HepG2 (cell line): ENCODE measurements around the gene LCORL. TPM values are rescaled to one million over a fixed set of nuclear protein-coding genes. Genes with fewer than 3 reads are reported as not detected.

Experiments
- ARNT ChIP-seq: fragments of 450-650 bp; IDR thresholded peaks from 2 replicates; pipeline ENCODE4 v1.6.1; 2017
- ATF1 ChIP-seq: IDR thresholded peaks from 2 replicates; pipeline ENCODE4 v1.6.1; 2016; ENCODE audit warnings: mild to moderate bottlenecking, control low read depth
- ATF5 ChIP-seq: sonication (generic); formaldehyde crosslinking; IDR thresholded peaks from 2 replicates; pipeline ENCODE4 v1.4.0; 2020; ENCODE audit warnings: mild to moderate bottlenecking, low read depth, missing genetic modification reagents
- BCL3 ChIP-seq: sonication (generic); formaldehyde crosslinking; IDR thresholded peaks from 2 replicates; pipeline ENCODE4 v1.5.1; 2020; ENCODE audit warnings: mild to moderate bottlenecking, missing genetic modification reagents, moderate library complexity
- BRD4 ChIP-seq: sonication (generic); formaldehyde crosslinking; IDR thresholded peaks from 2 replicates; pipeline ENCODE4 v1.4.0; 2020; ENCODE audit warnings: missing genetic modification reagents
- CREBL2 ChIP-seq: sonication (generic); formaldehyde crosslinking; IDR thresholded peaks from 2 replicates; pipeline ENCODE4 v1.8.1; 2023; ENCODE audit warnings: missing genetic modification reagents, mild to moderate bottlenecking, borderline replicate concordance
- E2F2 ChIP-seq: sonication (generic); formaldehyde crosslinking; IDR thresholded peaks from 2 replicates; pipeline ENCODE4 v1.4.0; 2020; ENCODE audit warnings: missing genetic modification reagents, borderline replicate concordance
- E2F5 ChIP-seq: sonication (generic); formaldehyde crosslinking; conservative IDR thresholded peaks from 2 replicates; pipeline ENCODE4 v1.4.0; 2020; ENCODE audit warnings: missing genetic modification reagents
- IKZF4 ChIP-seq: sonication (generic); formaldehyde crosslinking; IDR thresholded peaks from 2 replicates; pipeline ENCODE4 v1.5.1; 2020; ENCODE audit warnings: borderline replicate concordance, mild to moderate bottlenecking, low read depth, missing genetic modification reagents; ENCODE audit errors: not compliant biosample characterization
- IRF1 ChIP-seq: sonication (generic); formaldehyde crosslinking; IDR thresholded peaks from 2 replicates; pipeline ENCODE4 v1.4.0; 2020; ENCODE audit warnings: low read depth, mild to moderate bottlenecking, missing genetic modification reagents
- MAX ChIP-seq: IDR thresholded peaks from 2 replicates; pipeline ENCODE4 v1.6.1; 2012; ENCODE audit warnings: inconsistent platforms
- MIXL1 ChIP-seq: IDR thresholded peaks from 2 replicates; pipeline ENCODE4 v1.6.1; 2016
- NFE2L2 ChIP-seq: fragments of 150-350 bp; IDR thresholded peaks from 2 replicates; pipeline ENCODE4 v1.6.1; 2014; ENCODE audit warnings: low read length
- NR2F6 ChIP-seq, 2 experiments: IDR thresholded peaks; 2 replicates each; pipeline ENCODE4 v1.6.1; 2016; ENCODE audit warnings: antibody characterized with exemption in 1 of 2, mild to moderate bottlenecking in 1 of 2
- PBX2 ChIP-seq: IDR thresholded peaks from 2 replicates; pipeline ENCODE4 v1.6.1; 2016; ENCODE audit warnings: control low read depth
- SAFB2 ChIP-seq: sonication (generic); formaldehyde crosslinking; IDR thresholded peaks from 2 replicates; pipeline ENCODE4 v1.5.1; 2020; ENCODE audit warnings: missing genetic modification reagents, low read depth, mild to moderate bottlenecking, borderline replicate concordance
- SP5 ChIP-seq: IDR thresholded peaks from 2 replicates; pipeline ENCODE4 v1.6.1; 2016; ENCODE audit warnings: low read depth, borderline replicate concordance
- STAT5B ChIP-seq: sonication (generic); formaldehyde crosslinking; IDR thresholded peaks from 2 replicates; pipeline ENCODE4 v1.4.0; 2020; ENCODE audit warnings: missing genetic modification reagents
- TAF15 ChIP-seq: fragments of 200-400 bp; formaldehyde crosslinking; IDR thresholded peaks from one replicate; pipeline ENCODE4 v1.6.1; 2018; ENCODE audit warnings: mild to moderate bottlenecking, low read depth, low read length; ENCODE audit not compliant: poor library complexity, severe bottlenecking
- ZNF296 ChIP-seq: sonication (generic); formaldehyde crosslinking; conservative IDR thresholded peaks from 2 replicates; pipeline ENCODE4 v1.5.0; 2020; ENCODE audit warnings: mild to moderate bottlenecking, missing genetic modification reagents
- ZNF674 ChIP-seq: sonication (generic); formaldehyde crosslinking; IDR thresholded peaks from 2 replicates; pipeline ENCODE4 v1.5.0; 2020; ENCODE audit warnings: low read depth, mild to moderate bottlenecking, missing genetic modification reagents
- ZNF83 ChIP-seq: sonication (generic); formaldehyde crosslinking; IDR thresholded peaks from 2 replicates; pipeline ENCODE4 v1.4.0; 2020; ENCODE audit warnings: missing genetic modification reagents, mild to moderate bottlenecking, borderline replicate concordance
- polyA plus RNA-seq, 8 experiments: library from polyadenylated mRNA; depleted of rRNA in 3 of 8; stranded (reverse) in 7 of 8; unstranded in 1 of 8; fragments of >200 nt; fragmentation: Illumina TruSeq in 4 of 8; extraction: Trizol in 4 of 8; gene quantifications; 2 replicates each; pipeline versions ENCODE4 v1.2.1 to v1.2.3, GENCODE V29; 2011 to 2016; ENCODE audit warnings: low read depth in 4 of 8, missing spikeins in 1 of 8, mixed read lengths in 1 of 8; ENCODE audit not compliant: insufficient read depth in 1 of 8
- total RNA-seq, 5 experiments: library from RNA; depleted of rRNA; stranded (reverse); fragments of >200 nt; fragmentation: Illumina TruSeq; extraction: Trizol; gene quantifications; 2 replicates each; pipeline ENCODE4 v1.2.3, GENCODE V29; 2016; ENCODE audit warnings: low read depth in 1 of 5

LCORL gene
- total and polyA plus RNA-seq, 2 of the 13 experiments (the other 11 are each of a cell fraction or from before 2014, with no cell fraction given) = 5.3 to 14.5 TPM

- TF ChIP-seq ZNF674 (CRISPR knock-in tag) (peak; percentile 96; the same call in 1 of the 2 replicates), BCL3 (CRISPR knock-in tag) (peak; percentile 93), IKZF4 (CRISPR knock-in tag) (peak; percentile 33), SAFB2 (CRISPR knock-in tag) (peak; percentile 38; the same call in 1 of the 2 replicates), ATF1 (peak; percentile 50; the same call in 1 of the 2 replicates), IRF1 (0 out of 2 replicates have a peak, but pooled peaks have one; percentile 29), STAT5B (CRISPR knock-in tag) (peak; percentile 73; the same call in 1 of the 2 replicates), NFE2L2 (no peak), ZNF296 (CRISPR knock-in tag) (no peak), BRD4 (CRISPR knock-in tag) (peak; percentile 89), ZNF83 (CRISPR knock-in tag) (peak; percentile 46; the same call in 1 of the 2 replicates), E2F5 (CRISPR knock-in tag) (peak; percentile 97), ARNT (no peak), SP5 (peak; percentile 22; the same call in 1 of the 2 replicates), PBX2 (no peak), TAF15 (peak; percentile 21), ATF5 (no peak), CREBL2 (CRISPR knock-in tag) (peak; percentile 59; the same call in 1 of the 2 replicates), MAX (peak; percentile 90; the same call in 1 of the 2 replicates), MIXL1 (CRISPR knock-in tag) (no peak), NR2F6 (IDR thresholded peaks at IDR 0.05) (no peak), NR2F6 (CRISPR knock-in tag; IDR thresholded peaks at IDR 0.05) (peak; percentile 20), E2F2 (peak; percentile 93; the same call in 1 of the 2 replicates)
Observed at GRCh38 chr4:17810260-17811077, 211.1 kb downstream of the LCORL start, which contains the start of the genes DCAF16 and NCAPG (continued).
